ENCODE results near the gene TAOK3. TPM values are rescaled to one million over a fixed set of nuclear protein-coding genes. Genes with fewer than 3 reads are reported as not detected.

Gene TAOK3
- total RNA-seq, 1 experiment from 2014 or later = 55.8 TPM

DNA sequence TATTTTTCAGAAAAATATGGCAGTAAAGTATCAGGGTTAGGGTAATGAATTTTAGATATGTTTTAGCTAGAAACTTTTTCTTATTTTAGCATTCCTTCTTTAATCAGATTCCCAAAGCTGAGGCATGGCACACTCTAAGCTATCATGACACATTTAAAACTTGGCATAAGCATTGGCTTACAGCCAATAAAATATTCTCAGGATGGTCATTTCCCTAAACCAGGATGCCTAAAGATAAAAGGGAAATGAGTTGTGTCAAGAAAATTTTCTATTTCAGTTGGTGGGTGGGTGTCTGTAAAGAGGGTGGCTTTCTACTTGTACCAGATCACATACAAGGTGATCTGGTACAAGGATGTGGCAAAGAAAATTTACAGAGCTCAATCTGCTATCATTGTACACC, 189.0 kb downstream of the TAOK3 start:
- H3K4me1 ChIP-seq (replicated peaks; ENCODE audit: insufficient read depth) = peaks cover 5% of the 10 kb centered on the region; the same call in 1 of the 2 replicates
- no peaks in the 10 kb centered on the region for H3K27me3 ChIP-seq (ENCODE audit: insufficient read depth, low read depth)
- intact Hi-C loops (cut with micrococcal nuclease; ENCODE audit: unreplicated experiment) = loop anchor here (5.0 kb wide), 2 partner anchors 61 to 119 kb away; no protein-coding TSS in a partner anchor
- H3K36me3 ChIP-seq (ENCODE audit: low read depth) = no peaks in the 10 kb centered on the region; the same call in 1 of the 2 replicates
- H3F3A ChIP-seq (ENCODE audit: insufficient read depth, low read depth) = peaks cover 8% of the 10 kb centered on the region; the same call in 1 of the 2 replicates
- H4K20me1 ChIP-seq (ENCODE audit: insufficient read depth) = no peaks in the 10 kb centered on the region
- DNase-seq = no peak
- TF ChIP-seq, protein P1, sequence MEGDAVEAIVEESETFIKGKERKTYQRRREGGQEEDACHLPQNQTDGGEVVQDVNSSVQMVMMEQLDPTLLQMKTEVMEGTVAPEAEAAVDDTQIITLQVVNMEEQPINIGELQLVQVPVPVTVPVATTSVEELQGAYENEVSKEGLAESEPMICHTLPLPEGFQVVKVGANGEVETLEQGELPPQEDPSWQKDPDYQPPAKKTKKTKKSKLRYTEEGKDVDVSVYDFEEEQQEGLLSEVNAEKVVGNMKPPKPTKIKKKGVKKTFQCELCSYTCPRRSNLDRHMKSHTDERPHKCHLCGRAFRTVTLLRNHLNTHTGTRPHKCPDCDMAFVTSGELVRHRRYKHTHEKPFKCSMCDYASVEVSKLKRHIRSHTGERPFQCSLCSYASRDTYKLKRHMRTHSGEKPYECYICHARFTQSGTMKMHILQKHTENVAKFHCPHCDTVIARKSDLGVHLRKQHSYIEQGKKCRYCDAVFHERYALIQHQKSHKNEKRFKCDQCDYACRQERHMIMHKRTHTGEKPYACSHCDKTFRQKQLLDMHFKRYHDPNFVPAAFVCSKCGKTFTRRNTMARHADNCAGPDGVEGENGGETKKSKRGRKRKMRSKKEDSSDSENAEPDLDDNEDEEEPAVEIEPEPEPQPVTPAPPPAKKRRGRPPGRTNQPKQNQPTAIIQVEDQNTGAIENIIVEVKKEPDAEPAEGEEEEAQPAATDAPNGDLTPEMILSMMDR (conservative IDR thresholded peaks at IDR 0.05) = no peak
- no peak for TF ChIP-seq EZH2 (IDR thresholded peaks at IDR 0.05; ENCODE audit: low read depth)
- no peak overlapping the region for H2AFZ ChIP-seq
- H3K4me2 ChIP-seq = no peak overlapping the region
- no peaks in the 10 kb centered on the region for H3K9me2 ChIP-seq (ENCODE audit: insufficient read depth)
- H3K27ac ChIP-seq = peak overlapping the region; percentile 55; the same call in 1 of the 2 replicates
- H3K9me3 ChIP-seq (ENCODE audit: insufficient read depth, low read depth) = no peaks in the 10 kb centered on the region
- H3K4me3 ChIP-seq = no peak overlapping the region
- CTCF ChIA-PET = interaction anchor here (1.4 to 2.0 kb wide), 2 partner anchors 62 to 192 kb away, joined by 3 to 14 read pairs; partner anchors contain the start of gene SUDS3
- H3K79me2 ChIP-seq (ENCODE audit: low read depth) = no peaks in the 10 kb centered on the region
- BruUV-seq (replicated peaks) = no TSS peak
- POLR2A ChIA-PET (ENCODE audit: unreplicated experiment) = no interaction called here

DNA sequence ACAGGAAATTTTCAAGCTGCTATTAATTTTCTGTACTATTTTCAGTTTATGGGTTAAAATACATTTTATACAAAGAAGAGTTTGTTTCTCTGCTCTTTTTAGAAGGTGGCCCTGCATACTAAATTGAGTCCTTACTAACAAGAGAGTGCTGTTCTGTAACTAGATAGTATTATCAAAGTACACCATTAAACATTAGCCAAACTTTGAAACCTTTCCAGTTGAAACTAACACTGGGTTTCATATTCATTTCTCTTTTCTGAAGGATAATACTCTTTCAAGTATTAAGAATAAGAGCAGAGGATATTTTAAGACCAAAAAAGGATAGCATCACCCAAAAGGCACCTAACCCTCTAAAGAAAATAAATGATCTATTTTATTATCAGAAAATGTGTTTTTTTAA, 189.6 kb downstream of the TAOK3 start:
- Histone ChIP-seq H3K79me2 (ENCODE audit: low read depth) (no peaks in the 10 kb centered on the region), H3K27ac (peak overlapping the region; percentile 55), H3K4me1 (replicated peaks; ENCODE audit: insufficient read depth) (peaks cover 5% of the 10 kb centered on the region; the same call in 1 of the 2 replicates), H3K9me3 (ENCODE audit: insufficient read depth, low read depth) (no peaks in the 10 kb centered on the region), H3K36me3 (ENCODE audit: low read depth) (no peaks in the 10 kb centered on the region; the same call in 1 of the 2 replicates), H3K4me2 (no peak overlapping the region), H2AFZ (no peak overlapping the region), H4K20me1 (ENCODE audit: insufficient read depth) (no peaks in the 10 kb centered on the region), H3K9me2 (ENCODE audit: insufficient read depth) (no peaks in the 10 kb centered on the region), H3K27me3 (ENCODE audit: insufficient read depth, low read depth) (no peaks in the 10 kb centered on the region), H3K4me3 (no peak overlapping the region), H3F3A (ENCODE audit: insufficient read depth, low read depth) (peaks cover 8% of the 10 kb centered on the region; the same call in 1 of the 2 replicates)
- POLR2A ChIA-PET (ENCODE audit: unreplicated experiment) = interaction anchor here (0.7 kb wide), 1 partner anchor 183 kb away, joined by 4 read pairs; no protein-coding TSS in a partner anchor
- DNase-seq = no peak
- CTCF ChIA-PET = interaction anchor here (1.4 to 2.0 kb wide), 2 partner anchors 62 to 193 kb away, joined by 3 to 14 read pairs; partner anchors contain the start of gene SUDS3
- no TSS peak for BruUV-seq (replicated peaks)
- intact Hi-C loops (cut with micrococcal nuclease; ENCODE audit: unreplicated experiment) = loop anchor here (5.0 kb wide), 2 partner anchors 61 to 119 kb away; no protein-coding TSS in a partner anchor
- no peak for TF ChIP-seq EZH2 (IDR thresholded peaks at IDR 0.05; ENCODE audit: low read depth)
- TF ChIP-seq, protein P1 (conservative IDR thresholded peaks at IDR 0.05) = no peak

DNA sequence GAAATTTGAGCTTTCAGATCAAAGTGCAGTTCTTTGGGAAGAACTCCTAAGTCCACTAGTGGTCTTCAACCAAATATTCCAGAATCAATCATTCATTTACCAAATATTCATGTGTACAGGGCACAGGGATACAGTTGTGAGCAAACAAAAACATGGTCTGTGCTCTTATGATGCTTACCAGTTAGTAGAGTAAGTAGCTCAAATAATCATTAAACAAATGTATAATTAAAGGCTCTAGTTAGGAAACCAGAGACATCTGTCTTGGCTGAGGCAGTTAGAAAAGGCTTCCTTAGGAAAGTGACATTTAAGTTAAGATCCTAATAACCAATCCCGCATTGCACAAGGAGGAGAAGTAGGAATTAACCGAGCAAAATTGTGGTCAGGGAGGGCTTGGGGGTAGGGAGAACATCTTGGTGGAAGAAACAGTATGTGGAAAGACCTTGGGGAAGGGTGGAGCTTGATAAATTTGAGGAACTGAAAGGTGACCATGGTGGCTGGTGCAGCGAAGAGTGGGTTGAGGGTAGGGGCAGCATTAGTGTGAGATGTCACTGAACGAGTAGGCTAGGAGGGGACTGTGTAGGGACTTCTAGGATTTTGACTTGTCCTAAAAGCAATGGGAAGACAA, 196.8 kb downstream of the TAOK3 start:
- no peaks in the 10 kb centered on the region for H3F3A ChIP-seq (ENCODE audit: insufficient read depth, low read depth)
- CTCF ChIA-PET = no interaction called here
- H3K27me3 ChIP-seq (ENCODE audit: insufficient read depth, low read depth) = no peaks in the 10 kb centered on the region
- H3K9me2 ChIP-seq (ENCODE audit: insufficient read depth) = no peaks in the 10 kb centered on the region
- H3K27ac ChIP-seq = no peak overlapping the region
- no peak overlapping the region for H3K4me3 ChIP-seq
- no TSS peak for BruUV-seq (replicated peaks)
- no peak overlapping the region for H2AFZ ChIP-seq
- DNase-seq = no peak
- H3K4me2 ChIP-seq = no peak overlapping the region
- no peaks in the 10 kb centered on the region for H4K20me1 ChIP-seq (ENCODE audit: insufficient read depth)
- no peak for TF ChIP-seq EZH2 (IDR thresholded peaks at IDR 0.05; ENCODE audit: low read depth)
- TF ChIP-seq, protein P1 (conservative IDR thresholded peaks at IDR 0.05) = no peak
- peaks cover 14% of the 10 kb centered on the region; the same call in 1 of the 2 replicates for H3K36me3 ChIP-seq (ENCODE audit: low read depth)
- no peaks in the 10 kb centered on the region for H3K79me2 ChIP-seq (ENCODE audit: low read depth)
- no peaks in the 10 kb centered on the region for H3K9me3 ChIP-seq (ENCODE audit: insufficient read depth, low read depth)
- intact Hi-C loops (cut with micrococcal nuclease; ENCODE audit: unreplicated experiment) = no loop called here
- no peaks in the 10 kb centered on the region for H3K4me1 ChIP-seq (replicated peaks; ENCODE audit: insufficient read depth)
- POLR2A ChIA-PET (ENCODE audit: unreplicated experiment) = interaction anchor here (0.7 kb wide), 1 partner anchor 200 kb away, joined by 6 read pairs; no protein-coding TSS in a partner anchor
